ENCODE measurements around the gene SP1.
A peak's percentile ranks its signal among the peaks of the same experiment; 100 is the strongest.

SP1 gene

GRCh38 chr12:53452159-53453077 is 72.4 kb downstream of the SP1 start:
- DNase-seq (ENCODE audit: low read depth): peak; percentile 58

DNA sequence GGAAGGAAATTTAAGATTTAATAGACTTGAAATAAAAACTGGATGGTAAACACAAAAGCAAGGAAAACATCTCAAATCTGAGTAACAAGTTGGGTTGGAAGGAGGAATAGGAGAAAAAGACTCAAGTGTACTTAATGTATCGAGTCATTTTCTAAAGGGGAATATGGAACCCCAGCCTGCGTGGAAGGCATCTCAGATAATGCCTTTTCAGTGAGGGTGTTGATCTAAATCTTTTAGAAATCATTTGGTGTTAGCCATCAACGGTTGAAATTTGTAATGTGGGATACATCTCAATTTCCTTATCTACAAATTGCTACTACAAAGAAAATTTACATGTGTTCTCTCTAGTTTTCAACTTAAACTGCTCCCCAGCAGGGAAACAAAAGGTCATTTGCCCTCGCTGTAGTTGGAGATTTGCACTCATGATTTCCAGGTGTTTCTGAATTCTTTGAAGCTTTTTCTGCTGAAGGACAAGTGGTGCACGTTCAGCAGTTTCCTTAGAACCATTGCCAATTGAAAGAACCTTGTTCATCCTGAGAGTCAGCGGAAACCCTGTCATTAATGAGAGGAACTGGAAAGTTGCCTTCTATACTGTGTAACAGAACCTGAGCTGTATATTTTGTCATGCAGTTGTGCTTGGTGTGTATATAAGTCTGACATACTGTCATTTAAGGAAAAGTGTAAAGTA is 74.1 kb downstream of the SP1 start:
- DNase-seq (ENCODE audit: low read depth): no peak

DNA sequence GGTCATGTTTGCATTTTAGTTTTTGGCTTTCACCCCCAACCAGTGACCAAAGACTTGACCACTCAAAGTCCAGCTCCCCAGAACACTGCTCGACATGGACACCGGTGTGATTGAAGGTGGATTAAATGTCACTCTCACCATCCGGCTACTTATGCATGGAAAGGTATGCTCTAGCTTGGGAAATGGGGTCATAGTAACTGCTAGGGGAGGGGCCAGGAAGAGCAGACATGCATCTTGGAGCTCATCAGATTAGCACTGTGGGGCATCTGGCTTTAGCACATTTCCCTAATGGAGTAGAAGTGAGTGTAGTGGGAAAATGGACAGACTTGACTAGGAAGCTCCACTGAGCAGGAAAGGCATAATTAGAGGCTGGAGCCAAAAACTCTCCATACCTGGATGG is 74.7 kb downstream of the SP1 start:
- no peak for DNase-seq (ENCODE audit: low read depth)

DNA sequence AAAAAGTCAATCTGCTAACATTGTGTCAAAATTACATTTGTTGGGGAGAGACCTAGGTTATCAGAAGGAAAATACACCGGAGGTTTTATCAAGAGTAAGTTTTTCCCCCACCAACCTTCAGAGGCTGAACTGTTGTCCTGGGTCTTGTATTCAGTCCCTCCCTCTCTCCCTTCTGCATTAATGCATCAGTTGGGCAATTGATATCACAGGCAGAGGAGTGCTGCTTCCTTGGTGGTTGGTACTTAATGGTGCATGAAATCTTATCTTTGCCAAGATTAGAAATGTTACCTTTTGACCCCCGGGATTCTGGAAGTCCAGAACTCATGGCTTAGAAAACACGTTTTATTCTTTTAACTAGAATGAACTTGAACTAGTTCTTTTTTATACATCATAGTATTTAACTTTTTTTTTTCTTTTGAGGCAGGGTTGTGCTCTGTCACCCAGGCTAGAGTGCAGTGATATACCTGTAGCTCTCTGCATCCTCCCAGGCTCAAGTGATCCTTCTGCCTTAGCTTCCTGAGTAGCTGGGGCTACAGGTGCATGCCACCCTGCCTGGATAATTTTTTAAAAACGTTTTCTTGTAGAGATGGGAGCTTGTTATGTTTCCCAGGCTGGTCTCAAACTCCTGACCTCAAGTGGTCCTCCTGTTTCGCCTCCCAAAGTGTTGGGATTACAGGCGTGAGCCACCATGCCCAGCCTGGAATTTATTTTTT is 76.8 kb downstream of the SP1 start:
- no peak for DNase-seq (ENCODE audit: low read depth)

- no peak for DNase-seq (ENCODE audit: low read depth)
Observed at GRCh38 chr12:53459097-53459496, 79.1 kb downstream of the SP1 start.

DNA sequence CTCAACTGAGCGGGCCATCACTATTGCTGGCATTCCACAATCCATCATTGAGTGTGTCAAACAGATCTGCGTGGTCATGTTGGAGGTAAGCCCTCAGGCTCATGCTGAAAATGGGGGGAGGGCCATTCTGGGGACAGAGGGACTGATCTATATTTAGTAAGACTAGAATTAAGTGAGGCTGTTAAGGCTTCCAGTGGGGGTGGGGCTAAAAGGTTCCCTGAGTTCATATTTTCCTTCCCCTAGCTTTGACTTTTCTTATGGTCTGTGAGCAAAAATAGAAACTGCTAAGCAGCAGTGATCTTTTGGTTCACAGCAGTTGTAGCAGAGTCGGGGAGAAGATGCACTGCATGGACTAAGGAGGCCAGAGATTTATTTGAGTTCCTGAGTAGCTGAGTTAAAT is 81.1 kb downstream of the SP1 start:
- DNase-seq (ENCODE audit: low read depth): no peak

DNA sequence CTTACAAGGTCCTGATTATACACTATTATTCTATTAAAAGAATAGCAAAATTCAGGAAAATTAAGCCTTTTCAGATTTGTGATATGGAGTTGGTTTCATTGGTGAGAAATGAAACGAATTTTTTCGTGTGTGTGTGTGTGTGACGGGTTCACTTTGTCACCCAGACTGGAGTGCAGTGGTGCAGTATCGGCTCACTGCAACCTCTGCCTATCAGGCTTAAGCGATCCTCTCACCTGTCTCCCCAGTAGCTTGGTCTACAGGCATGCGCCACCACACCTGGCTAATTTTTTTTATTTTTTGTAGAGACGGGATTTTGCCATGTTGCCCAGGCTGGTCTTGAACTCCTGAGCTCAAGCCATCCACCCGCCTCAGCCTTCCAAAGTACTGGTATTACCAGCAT is 81.6 kb downstream of the SP1 start:
- no peak for DNase-seq (ENCODE audit: low read depth)

- no peak for DNase-seq (ENCODE audit: low read depth)
Observed at GRCh38 chr12:53462935-53463334, 83.0 kb downstream of the SP1 start.

DNA sequence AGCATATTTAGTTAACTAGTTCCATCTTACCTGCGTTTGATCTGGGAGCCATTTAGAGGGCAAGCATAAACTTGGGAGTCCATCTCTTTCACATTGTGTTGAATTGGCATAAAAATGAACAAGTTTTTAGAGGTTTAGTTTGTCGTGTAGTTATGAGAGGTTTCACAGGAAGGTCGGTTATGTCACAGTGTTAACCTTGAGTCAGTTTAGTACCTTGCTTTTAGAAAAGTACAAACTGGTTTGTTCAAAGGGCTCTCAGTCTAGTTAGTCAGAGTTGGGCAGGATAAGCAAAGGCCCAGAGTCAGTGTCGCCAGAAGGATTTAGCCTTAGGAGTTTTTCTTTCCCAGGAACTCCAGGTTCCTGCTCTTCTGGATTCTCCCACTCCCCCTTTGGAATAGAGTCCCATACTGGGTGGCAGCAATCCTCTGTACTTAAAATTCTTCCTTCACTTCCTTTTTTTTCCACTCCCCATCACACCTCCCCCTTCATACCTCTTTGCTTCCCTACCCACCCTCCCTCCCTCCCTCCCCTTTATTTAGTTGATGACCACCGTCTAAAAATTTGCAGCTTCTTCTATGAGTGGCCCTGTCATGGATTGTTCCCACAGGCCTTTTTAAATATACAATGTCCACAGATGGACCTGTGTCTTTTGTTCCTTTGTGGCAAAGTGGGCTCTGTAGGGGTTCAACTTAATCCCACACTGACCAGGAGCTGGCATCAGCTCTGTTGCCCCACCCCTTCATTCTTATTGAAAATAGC is 84.0 kb downstream of the SP1 start:
- no peak for DNase-seq (ENCODE audit: low read depth)

DNA sequence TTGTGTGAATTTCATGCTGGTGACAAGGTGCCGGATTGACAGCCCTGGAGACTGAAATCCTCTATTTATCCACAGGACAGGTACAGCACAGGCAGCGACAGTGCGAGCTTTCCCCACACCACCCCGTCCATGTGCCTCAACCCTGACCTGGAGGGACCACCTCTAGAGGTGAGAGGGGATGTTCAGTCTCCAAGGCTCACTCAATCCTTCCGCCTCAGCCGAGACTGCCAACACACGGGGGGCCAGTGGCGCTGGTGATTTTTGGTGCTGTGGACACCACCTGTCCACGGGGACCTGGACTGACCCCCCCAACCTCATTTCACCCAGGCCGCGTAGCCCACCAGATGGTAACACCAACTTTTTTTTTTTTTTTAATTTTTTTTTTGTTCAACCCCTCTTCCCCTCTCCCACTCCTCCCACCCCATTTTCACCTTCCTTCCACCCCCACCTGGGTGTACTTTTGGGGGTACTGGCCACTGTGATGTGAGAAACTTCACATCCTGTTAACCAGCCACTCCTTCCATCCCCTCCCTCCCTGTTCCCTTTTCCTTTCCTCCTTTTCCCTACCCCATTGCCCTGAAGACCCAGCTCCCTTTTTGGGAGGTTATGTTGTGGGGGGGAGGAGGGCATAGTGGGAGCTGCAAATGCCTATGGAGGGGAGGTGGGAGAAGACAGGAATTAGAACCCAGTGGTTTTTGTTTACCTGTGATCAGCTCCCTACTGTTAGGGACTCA is 84.9 kb downstream of the SP1 start:
- DNase-seq (ENCODE audit: low read depth): no peak

GRCh38 chr12:53465679-53466078 is 85.7 kb downstream of the SP1 start:
- no peak for DNase-seq (ENCODE audit: low read depth)
